ENCODE measurements around the gene FAM43A.

The FAM43A gene, protein sequence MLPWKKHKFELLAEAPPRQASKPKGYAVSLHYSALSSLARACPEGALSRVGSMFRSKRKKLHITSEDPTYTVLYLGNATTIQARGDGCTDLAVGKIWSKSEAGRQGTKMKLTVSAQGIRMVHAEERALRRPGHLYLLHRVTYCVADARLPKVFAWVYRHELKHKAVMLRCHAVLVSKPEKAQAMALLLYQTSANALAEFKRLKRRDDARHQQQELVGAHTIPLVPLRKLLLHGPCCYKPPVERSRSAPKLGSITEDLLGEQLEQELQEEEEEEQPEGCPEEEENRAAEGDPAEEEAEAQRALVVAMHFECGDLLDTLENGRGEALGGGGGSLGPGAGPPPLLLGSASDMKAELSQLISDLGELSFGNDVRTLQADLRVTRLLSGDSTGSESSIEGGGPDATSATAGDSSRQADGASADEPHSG

GRCh38 chr3:194685718-194686413 lies at the start of gene FAM43A:
Gene FAM43A (plus strand): TSS chr3:194685883. CDS start chr3:194686827, 944 bp downstream.
- DNase-seq (ENCODE audit: low spot score) = peak; percentile 95

- DNase-seq (ENCODE audit: low spot score) = no peak
These were observed 48.6 kb upstream of the FAM43A start for GRCh38 chr3:194637066-194637465.

GRCh38 chr3:194637541-194638400 lies 47.9 kb upstream of the FAM43A start:
- DNase-seq (ENCODE audit: low spot score) = no peak

- DNase-seq (ENCODE audit: low spot score) = no peak
These were observed 46.6 kb upstream of the FAM43A start for GRCh38 chr3:194638991-194639605.

DNA sequence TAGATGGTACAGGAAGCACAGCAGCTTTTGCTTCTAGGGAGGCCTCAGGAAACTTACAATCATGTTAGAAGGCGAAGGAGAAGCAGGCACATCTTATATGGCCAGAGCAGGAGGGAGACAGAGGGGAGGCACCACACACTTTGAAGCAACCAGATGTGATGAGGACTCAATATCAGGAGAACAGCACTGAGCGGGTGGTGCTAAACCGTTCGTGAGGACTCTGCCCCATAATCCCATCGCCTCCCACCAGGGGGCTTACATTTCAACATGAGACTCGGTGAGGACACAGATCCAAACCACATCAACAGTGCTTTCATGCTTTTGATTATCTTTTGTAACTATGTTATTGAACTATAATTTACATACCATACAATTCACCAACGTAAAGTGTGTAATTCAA lies 44.9 kb upstream of the FAM43A start:
- no peak for DNase-seq (ENCODE audit: low spot score)

DNA sequence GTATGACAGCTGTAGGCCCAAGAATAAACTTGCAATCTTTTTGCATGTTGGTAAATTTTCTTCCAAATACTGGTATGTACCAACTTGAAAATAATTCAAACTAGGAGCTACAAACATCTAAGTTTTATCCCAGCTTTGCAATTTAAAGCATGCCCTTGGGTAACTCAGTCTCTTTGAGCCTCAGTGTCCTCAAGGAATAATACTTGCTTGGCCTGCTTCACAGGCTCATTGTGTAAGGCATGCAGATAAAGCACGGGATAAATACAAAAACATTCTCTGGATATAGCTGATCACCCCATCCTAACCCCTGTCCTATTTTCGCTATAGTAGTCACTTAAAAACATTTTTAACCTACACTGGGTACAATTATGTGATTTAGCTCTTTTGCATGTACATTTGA lies 42.9 kb upstream of the FAM43A start:
- DNase-seq (ENCODE audit: low spot score) = no peak

DNA sequence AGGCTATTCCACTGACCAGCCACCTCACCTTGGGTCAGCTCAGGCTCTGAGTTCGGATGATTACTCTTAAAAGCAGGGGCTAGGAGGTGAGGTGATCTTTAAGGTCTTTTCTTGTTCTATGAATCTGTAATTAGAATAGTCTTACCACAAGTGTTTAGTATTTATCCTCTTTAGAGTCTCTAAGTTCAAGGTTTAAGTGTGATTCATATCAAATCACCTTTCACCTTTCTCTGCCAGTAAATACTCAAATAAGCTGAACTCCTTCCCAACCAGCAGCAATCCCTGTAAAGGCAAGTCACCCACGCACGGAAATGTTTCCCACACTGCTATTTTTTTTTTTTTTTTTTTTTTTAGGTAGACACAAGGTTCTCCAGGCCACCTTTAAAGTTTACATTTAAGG lies 37.9 kb upstream of the FAM43A start:
- no peak for DNase-seq (ENCODE audit: low spot score)

DNA sequence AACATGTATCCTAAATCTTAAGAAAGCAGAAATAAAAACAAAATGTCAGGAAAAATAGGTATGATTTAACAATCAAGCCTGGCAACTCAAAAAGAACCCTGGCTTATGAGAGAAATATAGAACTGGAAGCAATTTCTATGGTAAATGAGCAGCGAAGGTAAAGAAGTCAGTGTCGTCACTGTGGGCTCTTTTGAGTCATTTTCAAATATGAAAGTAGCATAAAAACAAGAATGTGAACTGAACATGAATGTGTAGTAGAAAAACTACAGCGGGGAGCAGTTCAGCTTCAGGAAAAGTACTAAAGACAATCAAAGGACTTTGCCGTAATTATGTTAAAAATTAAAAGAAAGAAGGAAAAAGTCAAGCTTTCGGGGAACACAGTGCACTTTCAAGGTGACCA lies 31.2 kb upstream of the FAM43A start:
- no peak for DNase-seq (ENCODE audit: low spot score)

- no peak for DNase-seq (ENCODE audit: low spot score)
These were observed 28.2 kb upstream of the FAM43A start for GRCh38 chr3:194657439-194657838.

GRCh38 chr3:194658477-194659242 lies 27.0 kb upstream of the FAM43A start:
- DNase-seq (ENCODE audit: low spot score) = no peak

DNA sequence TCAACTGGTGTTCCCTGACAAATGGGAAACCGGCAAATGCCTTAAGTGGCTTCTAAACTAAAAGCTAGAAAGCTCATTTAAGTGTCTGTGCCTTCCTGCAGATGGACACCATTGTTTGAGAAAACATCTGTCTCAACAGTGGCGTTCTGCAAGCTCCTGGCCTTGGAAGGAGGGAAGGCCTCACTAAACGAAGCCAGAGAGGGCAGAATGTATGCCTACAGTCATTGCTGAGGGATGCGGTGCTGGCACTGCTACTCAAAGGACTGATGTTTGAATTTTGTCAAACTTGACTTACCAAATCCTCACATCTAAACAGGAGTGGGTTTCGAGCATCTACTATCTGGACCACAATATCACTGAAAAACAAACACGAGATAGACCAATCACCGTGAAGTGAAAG lies 25.9 kb upstream of the FAM43A start:
- DNase-seq (ENCODE audit: low spot score) = no peak

DNA sequence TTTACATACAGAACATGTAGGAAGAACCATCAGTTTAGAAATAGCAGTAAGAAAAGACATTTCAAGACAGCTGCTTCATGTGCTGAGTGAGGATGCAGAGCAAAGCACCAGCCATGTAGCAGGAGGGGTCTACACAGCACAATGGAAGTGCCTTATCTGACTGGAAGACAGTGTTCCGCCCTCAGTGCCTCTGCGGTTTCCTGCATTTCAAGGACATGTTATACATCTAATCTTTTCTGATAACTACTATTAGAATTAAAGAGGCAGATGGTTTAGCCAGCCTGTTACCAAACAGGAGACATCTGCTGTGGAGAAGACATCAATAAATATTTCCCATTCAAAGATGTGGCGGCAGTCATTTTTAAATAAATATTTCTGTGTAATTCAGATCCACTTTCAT lies 24.3 kb upstream of the FAM43A start:
- DNase-seq (ENCODE audit: low spot score) = no peak

GRCh38 chr3:194661946-194662345 lies 23.7 kb upstream of the FAM43A start:
- no peak for DNase-seq (ENCODE audit: low spot score)

DNA sequence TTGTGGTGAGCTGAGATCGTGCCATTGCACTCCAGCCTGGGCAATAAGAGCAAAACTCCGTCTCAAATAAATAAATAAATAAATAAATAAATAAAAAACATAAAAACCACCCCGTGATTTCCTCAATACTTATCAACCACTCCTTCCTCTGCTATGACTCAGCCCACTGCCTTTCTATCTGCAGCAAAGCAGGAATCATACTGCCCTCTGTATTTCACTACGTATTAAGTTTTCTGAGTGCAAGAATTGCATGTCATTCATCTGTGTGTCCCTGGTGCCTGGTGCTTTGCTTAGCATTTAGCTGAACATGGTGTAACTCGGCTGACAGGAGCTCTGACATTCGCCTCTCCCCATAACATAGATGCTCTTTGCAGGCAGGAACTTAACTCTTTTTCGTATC lies 20.8 kb upstream of the FAM43A start:
- no peak for DNase-seq (ENCODE audit: low spot score)

DNA sequence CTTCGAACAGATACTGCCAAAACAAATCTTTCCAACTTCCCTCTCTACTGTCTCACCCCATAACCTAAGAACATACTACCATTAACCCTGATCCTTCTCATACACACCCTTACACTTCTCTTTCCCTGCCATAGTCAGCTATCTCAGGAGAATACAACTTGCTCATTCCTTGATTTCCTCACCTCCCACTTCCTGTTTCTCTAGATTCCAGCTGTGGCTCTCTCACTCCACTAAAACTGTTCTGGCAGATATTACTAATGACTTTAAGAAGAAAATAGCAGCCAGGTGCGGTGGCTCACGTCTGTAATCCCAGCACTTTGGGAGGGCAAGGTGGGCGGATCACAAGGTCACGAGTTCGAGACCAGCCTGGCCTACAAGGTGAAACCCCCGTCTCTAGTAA lies 18.3 kb upstream of the FAM43A start:
- no peak for DNase-seq (ENCODE audit: low spot score)

DNA sequence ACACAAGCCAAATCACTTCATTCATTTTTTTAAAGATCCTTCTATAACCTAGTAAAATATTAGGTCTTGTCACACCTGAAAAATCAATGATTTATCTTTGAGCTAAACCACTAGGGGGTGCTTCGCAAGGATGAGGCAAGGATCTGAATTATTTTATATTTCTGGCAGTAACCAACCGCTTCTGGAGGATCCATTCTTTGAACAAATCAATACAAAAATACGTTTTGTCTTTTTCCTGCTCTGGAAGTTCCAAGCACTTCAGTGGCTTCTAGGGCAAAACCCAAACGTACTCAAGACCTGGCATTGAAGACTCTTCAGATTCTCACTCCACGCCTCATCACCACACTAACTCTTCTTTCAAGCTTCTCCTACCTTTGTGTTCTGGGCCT lies 14.2 kb upstream of the FAM43A start:
- no peak for DNase-seq (ENCODE audit: low spot score)

DNA sequence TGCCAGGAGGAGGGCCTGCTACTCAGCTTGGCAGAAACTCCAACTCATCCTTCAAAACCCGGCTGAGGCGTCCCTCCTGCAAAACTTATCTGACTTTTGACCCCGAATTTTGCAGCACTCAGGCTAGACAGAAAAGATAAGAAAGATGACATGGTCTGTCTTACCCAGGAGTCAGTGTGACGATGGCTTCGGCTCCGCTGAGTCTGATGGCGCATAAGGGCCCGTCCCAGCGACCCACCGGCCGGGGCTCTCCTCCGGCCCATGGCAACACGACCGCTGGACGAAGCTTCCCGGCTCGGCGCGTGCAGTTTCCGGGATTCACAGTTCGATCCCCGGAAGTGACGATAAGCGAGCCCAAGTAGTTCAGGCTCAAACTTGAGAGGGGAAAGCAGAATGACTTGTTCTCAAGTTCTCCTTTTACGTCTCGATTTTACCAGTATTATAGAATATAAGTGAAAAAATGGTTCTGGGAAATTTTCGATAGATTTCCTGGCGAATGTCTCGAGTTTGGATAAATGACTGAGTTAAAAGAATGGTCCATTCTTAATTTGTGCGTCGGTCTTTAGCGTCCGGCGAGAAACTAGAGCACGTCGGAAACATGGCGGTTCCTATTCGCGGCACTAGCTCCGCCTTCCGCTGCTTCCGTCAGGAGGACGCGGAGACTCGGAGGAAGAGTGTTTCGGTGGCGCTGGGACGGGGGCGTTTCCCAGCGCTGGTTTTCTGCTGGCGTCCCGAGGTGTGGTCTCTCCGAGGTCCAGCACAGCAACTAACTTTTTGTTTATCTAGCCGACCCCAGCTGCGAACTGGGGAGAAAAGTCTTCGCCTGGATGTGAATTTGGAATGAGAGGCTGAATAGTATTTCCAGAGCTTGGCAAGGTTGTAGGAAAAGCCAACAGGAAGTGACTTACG lies 13.5 kb upstream of the FAM43A start, which contains the start of gene LSG1:
Gene LSG1 (minus strand): TSS at position 292 of the 909 bp plus-strand sequence. CDS start 29 bp downstream, at position 263.
- DNase-seq (ENCODE audit: low spot score) = peak; percentile 97

DNA sequence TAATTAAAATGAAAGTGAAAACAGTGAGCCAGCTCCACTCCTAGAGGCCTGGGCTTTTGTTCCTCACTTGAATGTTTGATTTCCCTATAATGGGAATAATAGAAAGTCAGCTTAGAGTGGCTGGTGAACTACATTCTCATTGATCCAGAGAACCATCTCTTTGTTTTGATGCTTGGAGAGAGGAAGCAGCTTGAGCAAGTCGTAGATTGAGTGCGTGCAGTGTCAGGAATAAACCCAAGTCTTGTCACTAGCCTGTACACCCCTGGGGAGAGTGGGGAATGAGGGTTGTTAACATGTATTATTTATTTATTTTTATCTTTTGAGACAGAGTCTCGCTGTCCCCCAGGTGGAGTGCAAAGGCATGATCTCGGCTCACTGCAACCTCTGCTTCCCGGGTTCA lies 12.8 kb upstream of the FAM43A start:
- DNase-seq (ENCODE audit: low spot score) = no peak

DNA sequence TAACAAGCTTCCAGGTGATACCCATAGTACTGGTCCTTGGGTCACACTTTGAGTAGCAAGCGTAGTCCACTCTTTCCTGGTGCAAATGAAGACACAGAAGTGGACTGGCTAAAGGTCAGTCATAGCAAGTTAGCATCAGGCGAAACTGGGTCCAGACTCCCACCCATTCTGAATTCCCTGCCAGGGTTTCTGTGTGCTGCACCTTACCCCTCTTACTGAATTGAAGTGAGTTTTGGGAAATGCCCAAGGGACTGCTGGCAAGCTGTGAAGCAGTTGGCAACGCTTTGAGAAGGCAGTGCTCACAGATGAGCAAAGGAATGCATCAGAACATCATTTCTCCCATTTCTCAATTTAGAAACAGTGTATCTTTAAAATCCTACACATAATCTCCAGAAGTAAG lies 11.9 kb upstream of the FAM43A start:
- DNase-seq (ENCODE audit: low spot score) = no peak

- no peak for DNase-seq (ENCODE audit: low spot score)
These were observed 10.5 kb upstream of the FAM43A start for GRCh38 chr3:194675081-194675640.

Data from COLO829 (cell line).